ENCODE data around the gene SERPINB1.

GRCh38 chr6:2820415-2820814, 21.2 kb downstream of the SERPINB1 start:
- TF ChIP-seq POLR2A (IDR thresholded peaks at IDR 0.05) = no peak
- TF ChIP-seq CTCF (IDR thresholded peaks at IDR 0.05) = no peak

All from uterus (tissue), 2 donors.